GM19328 (cell line): ENCODE measurements around the gene GRAMD1B.
A peak's percentile ranks its signal among the peaks of the same experiment; 100 is the strongest.
"Not testable (repeated sequence)": the region's sequence is repeated elsewhere in the genome, so short reads cannot be mapped to it uniquely, and the experiment has no call there.

ENCODE experiments used
- ATAC-seq: cut with Tn5 transposase; IDR thresholded peaks from one replicate; pipeline ENCODE4 v1.9.1; 2021; ENCODE audit warnings: mild to moderate bottlenecking, moderate library complexity; ENCODE audit not compliant: unreplicated experiment

GRAMD1B gene

GRCh38 chr11:123624974-123625373, 194.9 kb downstream of the GRAMD1B start:
- ATAC-seq, result no peak

DNA sequence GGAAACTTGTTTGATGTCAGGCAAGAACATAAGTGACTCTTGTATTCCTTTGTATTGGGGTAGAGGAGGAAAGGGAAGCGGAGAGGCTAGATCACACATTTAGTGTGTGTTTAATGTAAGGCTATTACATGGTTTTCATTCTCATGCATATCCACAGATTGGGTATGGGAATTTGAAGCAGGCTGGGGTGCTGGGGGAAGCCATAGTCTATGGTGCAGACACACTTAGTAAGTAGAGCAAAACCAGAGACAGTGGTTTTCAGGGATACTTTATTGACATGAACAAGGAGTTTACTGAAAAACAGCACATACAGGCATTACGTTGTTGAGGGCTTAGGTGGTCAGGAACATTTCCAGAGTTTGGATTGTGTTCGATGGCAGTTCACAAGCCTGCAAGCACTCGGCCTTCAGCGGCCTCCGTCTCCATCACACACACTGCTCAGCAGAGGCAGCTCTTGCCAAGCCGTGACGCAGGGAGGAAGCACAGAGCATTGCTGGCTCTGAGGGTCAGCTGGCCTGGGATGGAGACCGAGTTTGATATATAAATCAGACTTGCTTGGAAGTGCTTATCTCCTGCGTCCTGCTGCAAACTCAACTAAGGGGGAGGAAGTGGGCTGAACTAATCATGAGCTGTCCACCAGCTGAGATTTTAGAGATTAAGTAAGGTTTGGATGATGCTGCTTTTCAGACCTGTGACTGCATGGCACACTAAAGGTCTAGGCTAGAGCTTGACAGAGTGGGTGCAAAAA, 199.0 kb downstream of the GRAMD1B start:
- ATAC-seq, result no peak

- ATAC-seq, result no peak
Observed at GRCh38 chr11:123630126-123630608, 200.1 kb downstream of the GRAMD1B start.

- ATAC-seq, result no peak
Observed at GRCh38 chr11:123640029-123640428, 210.0 kb downstream of the GRAMD1B start.

- ATAC-seq, result peak; percentile 69
Observed at GRCh38 chr11:123640677-123641494, 210.8 kb downstream of the GRAMD1B start.

DNA sequence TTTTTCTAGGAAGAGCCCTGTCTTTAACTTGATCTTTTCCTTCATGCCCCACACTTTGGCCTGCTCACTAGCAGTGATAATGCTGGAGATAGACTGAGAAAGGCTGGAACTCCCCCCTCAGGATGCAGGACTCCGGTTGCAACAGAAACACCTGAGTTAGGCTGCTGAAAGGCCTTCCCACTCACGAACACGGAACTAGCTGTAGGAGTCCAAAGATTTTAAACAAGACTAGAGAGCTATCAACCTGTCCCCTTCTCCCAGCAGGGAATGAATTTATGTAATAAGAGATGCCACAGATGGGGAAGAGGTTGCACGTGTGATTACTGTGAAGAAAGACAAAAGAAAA, 211.4 kb downstream of the GRAMD1B start:
- ATAC-seq, result no peak

- ATAC-seq, result no peak
Observed at GRCh38 chr11:123642435-123642834, 212.4 kb downstream of the GRAMD1B start.

DNA sequence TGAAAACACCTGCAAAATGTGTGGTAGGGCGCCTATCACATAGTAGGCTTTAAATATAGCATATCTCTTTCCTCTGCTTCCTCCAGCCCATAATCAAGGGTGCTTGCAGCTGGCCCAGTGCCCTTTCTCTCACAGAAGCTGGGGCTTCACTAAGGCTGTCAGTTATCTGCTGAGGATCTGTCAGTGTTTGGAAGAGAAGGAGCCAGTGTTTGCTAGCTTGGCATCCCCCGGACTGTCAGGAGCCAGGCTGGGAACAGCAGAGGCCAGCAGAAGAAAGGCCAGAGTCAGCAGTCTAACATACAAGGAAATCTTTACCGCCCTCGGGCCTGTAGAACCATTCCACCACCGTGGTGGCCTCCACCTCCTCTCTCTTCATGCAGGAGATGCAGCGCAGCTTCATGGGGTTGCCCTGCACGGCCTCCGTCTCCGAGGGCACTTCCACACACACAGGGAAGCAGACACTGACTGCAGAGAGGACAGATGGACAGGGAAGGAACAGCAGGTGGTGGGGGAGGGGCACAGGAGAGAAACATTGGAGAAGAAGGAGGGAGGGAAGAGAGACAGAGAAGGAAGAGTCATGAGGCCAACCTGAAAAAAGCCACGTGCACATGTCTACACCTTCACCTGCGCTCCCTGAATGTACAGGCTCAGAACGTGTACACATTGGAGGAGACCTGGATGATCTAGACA, 215.4 kb downstream of the GRAMD1B start:
- no peak for ATAC-seq

GRCh38 chr11:123650901-123651300, 220.8 kb downstream of the GRAMD1B start:
- ATAC-seq, result no peak

GRCh38 chr11:123652599-123652998, 222.5 kb downstream of the GRAMD1B start:
- ATAC-seq, result no peak

GRCh38 chr11:123653483-123653826, 223.4 kb downstream of the GRAMD1B start:
- no peak for ATAC-seq

DNA sequence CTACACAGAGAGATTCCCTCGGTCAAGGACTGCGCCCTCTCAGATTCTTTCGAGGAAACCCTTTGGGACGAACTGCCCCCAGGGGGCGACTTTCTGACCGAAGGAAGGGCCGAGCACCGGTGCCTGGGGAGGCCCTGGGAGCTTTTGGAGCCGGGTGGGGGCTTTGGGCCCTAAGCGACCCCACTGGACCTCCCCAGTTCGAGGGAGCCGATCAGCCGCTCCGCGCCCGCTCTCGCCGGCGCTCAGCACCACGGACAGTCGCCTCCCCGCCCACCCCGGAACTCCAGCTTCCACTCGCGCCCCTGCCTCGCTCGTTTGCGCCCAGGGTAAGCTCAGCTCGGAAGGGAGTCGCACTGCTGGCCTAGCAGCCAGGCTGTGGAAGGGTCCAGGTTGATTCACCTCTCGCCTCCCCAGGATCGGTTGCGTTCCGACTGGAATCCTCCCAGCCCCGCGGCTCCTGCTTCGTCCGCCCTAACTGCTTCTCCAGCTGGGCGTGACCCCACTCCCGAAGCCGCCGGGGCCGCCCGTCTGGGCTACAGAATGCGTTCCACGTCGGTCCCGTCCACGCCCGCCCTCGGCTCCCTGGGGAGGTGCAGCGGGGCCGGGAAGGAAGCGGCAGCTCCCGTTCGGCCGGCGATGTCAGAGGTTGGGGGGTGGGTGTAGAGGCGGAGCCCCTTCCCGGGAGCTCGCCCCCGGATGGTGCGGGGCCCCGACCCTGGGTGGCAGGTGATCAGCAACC, 223.9 kb downstream of the GRAMD1B start:
- no peak for ATAC-seq

- no peak for ATAC-seq
Observed at GRCh38 chr11:123654566-123655081, 224.6 kb downstream of the GRAMD1B start, which contains the start of gene SCN3B. SCN3B (minus strand) TSS chr11:123654624; CDS start chr11:123653801, 823 bp downstream.

GRCh38 chr11:123659311-123659710, 229.2 kb downstream of the GRAMD1B start:
- no peak for ATAC-seq

DNA sequence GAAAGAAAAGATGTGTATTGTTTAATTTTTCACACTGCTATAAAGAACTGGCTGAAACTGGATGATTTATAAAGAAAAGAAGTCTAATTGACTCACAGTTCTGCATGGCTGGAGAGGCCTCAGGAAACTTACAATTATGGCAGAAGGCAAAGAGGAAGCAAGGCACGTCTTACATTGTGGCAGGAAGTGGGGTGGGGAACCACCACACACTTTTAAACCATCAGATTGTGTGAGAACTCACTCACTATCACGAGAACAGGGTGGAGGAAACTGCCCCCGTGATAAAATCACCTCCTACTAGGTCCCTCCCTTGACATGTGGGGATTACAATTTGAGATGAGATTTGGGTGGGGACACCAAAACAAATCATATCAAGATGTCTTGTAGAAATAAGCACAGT, 229.9 kb downstream of the GRAMD1B start:
- not testable (repeated sequence) for ATAC-seq

- no peak for ATAC-seq
Observed at GRCh38 chr11:123665306-123665705, 235.2 kb downstream of the GRAMD1B start.

DNA sequence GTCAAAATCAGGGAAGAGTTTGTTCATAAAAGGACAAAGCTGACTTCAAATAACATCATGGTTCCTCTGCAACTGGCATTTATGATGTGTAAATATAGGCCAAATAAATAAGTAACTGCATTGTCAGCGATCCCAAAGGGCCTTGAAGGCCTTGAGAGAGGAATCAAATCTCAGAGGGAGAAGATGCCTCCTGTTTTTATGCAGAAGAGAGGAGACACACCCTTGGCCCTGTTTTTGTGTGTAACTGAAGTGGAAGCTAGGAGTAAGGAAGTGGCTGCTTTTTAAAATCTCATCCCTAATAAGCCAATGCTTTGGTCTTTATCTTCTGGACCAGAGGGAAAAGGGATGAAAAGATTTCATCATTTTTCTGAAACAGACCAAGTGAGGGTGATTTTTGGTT, 240.0 kb downstream of the GRAMD1B start:
- ATAC-seq, result no peak

DNA sequence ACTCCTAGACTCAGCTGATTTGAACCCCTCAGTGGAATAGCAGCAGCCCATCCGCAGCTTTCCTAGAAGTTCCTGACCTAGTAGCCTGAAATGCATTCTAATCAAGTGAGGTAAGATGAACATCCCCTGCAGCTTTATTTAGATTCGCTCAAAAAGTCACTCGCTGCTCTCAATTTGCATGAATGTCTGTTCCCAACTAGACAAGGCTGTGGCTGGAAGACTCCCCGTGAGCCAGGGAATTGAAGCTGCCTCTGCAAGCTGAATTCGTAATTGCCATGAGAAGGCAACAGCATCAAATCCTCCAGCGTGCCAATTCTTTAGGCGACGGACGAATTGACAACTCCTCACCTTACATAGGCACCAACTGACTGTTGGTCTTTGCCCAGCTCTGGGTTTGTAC, 241.5 kb downstream of the GRAMD1B start:
- ATAC-seq, result no peak

GRCh38 chr11:123672568-123672967, 242.5 kb downstream of the GRAMD1B start:
- ATAC-seq, result no peak

- ATAC-seq, result no peak
Observed at GRCh38 chr11:123674297-123674696, 244.2 kb downstream of the GRAMD1B start.
